Smooth muscle cell (in vitro differentiated cells): ENCODE measurements around the gene DYNC1I2. TPM values are rescaled to one million over a fixed set of nuclear protein-coding genes. Genes with fewer than 3 reads are reported as not detected.

Source experiments
- DNase-seq: peaks from one replicate; lab custom pipeline; 2025; ENCODE audit not compliant: unreplicated experiment; lab: John Stamatoyannopoulos, UW
- H2AFZ ChIP-seq: fragments of 200-600 bp; sonication (generic); 2 replicates; pipeline ENCODE4 v1.6.0; 2016; ENCODE audit warnings: antibody characterized with exemption, low read depth, mild to moderate bottlenecking
- H3F3A ChIP-seq: fragments of 200-600 bp; sonication (generic); 2 replicates; pipeline ENCODE4 v1.6.0; 2017; ENCODE audit warnings: antibody characterized with exemption, low read depth
- H3K27ac ChIP-seq: fragments of 200-600 bp; sonication (generic); 2 replicates; pipeline ENCODE4 v1.5.1; 2016; ENCODE audit warnings: low read depth, mild to moderate bottlenecking
- H3K27me3 ChIP-seq: fragments of 200-600 bp; sonication (generic); 2 replicates; pipeline ENCODE4 v1.6.1; 2016; ENCODE audit warnings: low read depth, mild to moderate bottlenecking
- H3K36me3 ChIP-seq: fragments of 200-600 bp; sonication (generic); 2 replicates; pipeline ENCODE4 v1.5.1; 2016; ENCODE audit warnings: low read depth
- H3K4me1 ChIP-seq: fragments of 200-600 bp; sonication (generic); 2 replicates; pipeline ENCODE4 v1.5.1; 2016; ENCODE audit warnings: low read depth
- H3K4me2 ChIP-seq: fragments of 200-600 bp; sonication (generic); 2 replicates; pipeline ENCODE4 v1.6.0; 2016; ENCODE audit warnings: mild to moderate bottlenecking
- H3K4me3 ChIP-seq: fragments of 200-600 bp; sonication (generic); 2 replicates; pipeline ENCODE4 v1.5.1; 2016; ENCODE audit warnings: mild to moderate bottlenecking
- H3K79me2 ChIP-seq: fragments of 200-600 bp; sonication (generic); 2 replicates; pipeline ENCODE4 v1.6.0; 2016; ENCODE audit warnings: low read depth, mild to moderate bottlenecking
- H3K9ac ChIP-seq: fragments of 200-600 bp; sonication (generic); 2 replicates; pipeline ENCODE4 v1.6.0; 2016; ENCODE audit warnings: low read depth
- H3K9me3 ChIP-seq: fragments of 200-600 bp; sonication (generic); replicated peaks from 2 replicates; pipeline ENCODE4 v1.5.1; 2016; ENCODE audit warnings: low read depth
- H4K20me1 ChIP-seq: fragments of 200-600 bp; sonication (generic); 2 replicates; pipeline ENCODE4 v1.6.0; 2016; ENCODE audit warnings: low read depth
- CTCF ChIP-seq: fragments of 200-600 bp; sonication (generic); IDR thresholded peaks from 2 replicates; pipeline ENCODE4 v1.5.1; 2017; ENCODE audit warnings: borderline replicate concordance, mild to moderate bottlenecking, antibody characterized with exemption; ENCODE audit not compliant: insufficient read depth, poor library complexity, severe bottlenecking
- WGBS: methylation state at CpG from one replicate; pipeline ENCODE4 v1.1.7; 2016; ENCODE audit warnings: low lambda C conversion rate; 5-methylcytosine and 5-hydroxymethylcytosine counted together
- polyA plus RNA-seq: library from polyadenylated mRNA; unstranded; fragments of >200 nt; fragmentation: Nextera tagmentation; extraction: Ambion mirVana; gene quantifications from 2 replicates; pipeline ENCODE4 v1.2.1, GENCODE V29; 2016
- total RNA-seq: library from RNA; depleted of rRNA; stranded (reverse); fragments of >200 nt; gene quantifications from 2 replicates; pipeline ENCODE4 v1.2.3, GENCODE V29; 2014

Gene DYNC1I2
- total and polyA plus RNA-seq, 2 experiments from 2014 or later: 66.1 to 236 TPM

- Histone ChIP-seq H3K4me3 (no peak overlapping the region), H3K27ac (no peak overlapping the region), H3K36me3 (peaks cover 10% of the 10 kb centered on the region), H3K9me3 (no peaks in the 10 kb centered on the region), H3K4me2 (no peak overlapping the region), H2AFZ (no peak overlapping the region), H4K20me1 (peaks cover 56% of the 10 kb centered on the region), H3K79me2 (no peaks in the 10 kb centered on the region), H3K27me3 (no peaks in the 10 kb centered on the region), H3K4me1 (no peaks in the 10 kb centered on the region), H3F3A (no peaks in the 10 kb centered on the region), H3K9ac (no peak overlapping the region)
- WGBS: 77% methylated on average over 2 of the region's 2 CpGs
- TF ChIP-seq CTCF: no peak
- no peak for DNase-seq
These were observed 53.9 kb downstream of the DYNC1I2 start for GRCh38 chr2:171741189-171741588.

DNA sequence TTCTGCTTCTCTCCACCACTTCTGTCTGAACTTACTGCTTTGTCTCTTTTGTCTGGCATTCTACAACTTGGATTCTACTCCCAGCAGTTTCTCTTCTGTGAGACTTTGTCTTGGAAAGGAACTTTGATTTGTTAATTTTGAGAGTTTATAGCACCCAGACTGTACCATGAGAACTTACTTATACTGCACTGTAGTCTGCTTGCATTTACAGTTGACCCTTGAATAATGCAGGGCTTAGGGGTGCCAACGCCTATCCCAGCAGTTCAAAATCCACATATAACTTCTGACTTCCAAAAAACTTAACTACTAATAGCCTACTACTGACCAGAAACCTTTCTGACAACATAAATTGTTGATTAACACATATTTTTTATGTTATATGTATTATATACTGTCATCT, 55.5 kb downstream of the DYNC1I2 start:
- Histone ChIP-seq H3K79me2 (no peaks in the 10 kb centered on the region), H3K27ac (no peak overlapping the region), H3K36me3 (peaks cover 8% of the 10 kb centered on the region), H3K4me1 (no peaks in the 10 kb centered on the region), H3K9me3 (no peaks in the 10 kb centered on the region), H2AFZ (no peak overlapping the region), H3K4me2 (no peak overlapping the region), H3F3A (no peaks in the 10 kb centered on the region), H3K27me3 (no peaks in the 10 kb centered on the region), H4K20me1 (peaks cover 62% of the 10 kb centered on the region), H3K9ac (no peak overlapping the region), H3K4me3 (no peak overlapping the region)
- WGBS: 96% methylated on average over 1 of the region's 1 CpG
- DNase-seq: no peak
- no peak for TF ChIP-seq CTCF

GRCh38 chr2:171745141-171745540, 57.9 kb downstream of the DYNC1I2 start:
- Histone ChIP-seq H3K4me2 (no peak overlapping the region), H3K79me2 (no peaks in the 10 kb centered on the region), H3K4me3 (no peak overlapping the region), H3K36me3 (peaks cover 22% of the 10 kb centered on the region), H3K4me1 (no peaks in the 10 kb centered on the region), H3K9me3 (no peaks in the 10 kb centered on the region), H4K20me1 (peaks cover 60% of the 10 kb centered on the region), H3F3A (no peaks in the 10 kb centered on the region), H3K27ac (no peak overlapping the region), H2AFZ (no peak overlapping the region), H3K27me3 (no peaks in the 10 kb centered on the region), H3K9ac (no peak overlapping the region)
- 86% methylated on average over 1 of the region's 1 CpG for WGBS
- no peak for TF ChIP-seq CTCF
- DNase-seq: no peak

DNA sequence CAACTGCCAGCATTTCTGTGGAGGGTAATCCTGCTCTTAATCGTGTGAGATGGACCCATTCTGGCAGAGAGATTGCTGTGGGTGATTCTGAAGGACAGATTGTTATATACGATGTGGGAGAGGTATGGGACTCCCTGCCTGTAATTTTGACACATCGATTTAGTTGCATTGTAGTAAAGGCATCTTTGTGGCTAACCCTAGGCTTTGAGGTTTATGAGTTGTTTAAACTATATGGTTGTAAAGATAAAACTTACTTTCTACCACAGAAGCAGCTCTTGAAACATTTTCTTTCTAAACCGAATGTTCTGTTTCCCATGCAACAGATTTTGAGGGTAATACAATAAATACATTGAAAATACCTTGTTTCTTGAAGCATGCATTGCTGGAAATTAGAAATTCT, 58.5 kb downstream of the DYNC1I2 start:
- H3K36me3 ChIP-seq: peaks cover 22% of the 10 kb centered on the region
- 53% methylated on average over 4 of the region's 4 CpGs for WGBS
- no peak overlapping the region for H3K9ac ChIP-seq
- H3F3A ChIP-seq: no peaks in the 10 kb centered on the region
- no peak overlapping the region for H3K4me2 ChIP-seq
- H3K4me3 ChIP-seq: no peak overlapping the region
- H3K4me1 ChIP-seq: no peaks in the 10 kb centered on the region
- no peaks in the 10 kb centered on the region for H3K27me3 ChIP-seq
- H2AFZ ChIP-seq: no peak overlapping the region
- DNase-seq: no peak
- H4K20me1 ChIP-seq: peaks cover 59% of the 10 kb centered on the region
- no peak for TF ChIP-seq CTCF
- no peaks in the 10 kb centered on the region for H3K9me3 ChIP-seq
- H3K27ac ChIP-seq: no peak overlapping the region
- H3K79me2 ChIP-seq: no peaks in the 10 kb centered on the region
